ENCODE data around the gene GRIA4.

GRCh38 chr11:105780781-105781525 is 171.1 kb downstream of the GRIA4 start:
- no peak for TF ChIP-seq CTCF (IDR thresholded peaks at IDR 0.05)
- no peak for TF ChIP-seq EZH2 (IDR thresholded peaks at IDR 0.05)
- TF ChIP-seq EZH2phosphoT487 (IDR thresholded peaks at IDR 0.05): no peak

Measured in neural progenitor cell (in vitro differentiated cells).